Skeletal muscle cell (primary cell): Measurements from ENCODE around the gene GYPC.
A peak's percentile ranks its signal among the peaks of the same experiment; 100 is the strongest.

Source experiments
- DNase-seq: peaks from one replicate; pipeline ENCODE4 v3.0.0-alpha.2; 2010; ENCODE audit warnings: low read depth
- H3K4me3 ChIP-seq: 2 replicates; pipeline ENCODE4 v1.5.1; 2011; ENCODE audit warnings: low read depth, mild to moderate bottlenecking, control low read depth, low read length, moderate library complexity

GYPC gene

DNA sequence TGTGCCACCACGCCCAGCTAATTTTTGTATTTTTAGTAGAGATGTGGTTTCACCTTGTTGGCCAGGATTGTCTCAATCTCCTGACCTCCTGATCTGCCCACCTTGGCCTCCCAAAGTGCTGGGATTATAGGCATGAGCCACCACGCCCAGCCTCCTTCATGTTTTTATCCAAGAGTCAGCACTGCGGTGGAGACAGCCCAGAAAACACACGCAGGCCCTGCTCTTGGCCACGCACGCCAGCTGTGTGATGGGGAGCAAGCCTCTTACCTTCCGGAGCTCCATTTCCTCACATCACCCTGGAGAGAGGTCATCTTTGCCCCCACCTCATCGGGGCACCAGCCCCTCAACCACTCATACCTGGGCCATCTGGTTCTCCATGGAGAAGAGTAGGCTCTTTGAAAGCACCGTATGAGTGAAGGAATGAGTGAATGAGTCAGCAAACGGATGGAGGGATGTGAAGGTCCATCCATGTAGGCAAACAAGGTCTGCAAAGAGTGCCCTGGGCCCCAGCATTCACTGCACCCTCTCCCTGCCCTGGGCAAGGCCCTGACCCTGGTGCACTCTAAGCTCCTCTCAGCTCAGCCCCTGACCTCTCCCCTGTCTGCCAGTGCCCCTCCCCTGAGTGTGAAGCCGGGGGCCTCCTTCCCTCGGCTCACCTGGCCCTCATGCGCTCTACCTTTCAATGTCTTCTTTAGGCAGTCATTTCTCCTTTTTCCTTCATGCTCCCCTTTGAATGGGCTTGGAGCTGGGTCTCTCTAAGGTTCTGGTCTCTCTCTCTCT lies 7.4 kb downstream of the GYPC start:
- no peak for DNase-seq
- no peak overlapping the region for H3K4me3 ChIP-seq

- no peak for DNase-seq
- H3K4me3 ChIP-seq = no peak overlapping the region
Observed at GRCh38 chr2:126664234-126664633, 8.3 kb downstream of the GYPC start.

GRCh38 chr2:126664639-126665038 lies 8.7 kb downstream of the GYPC start:
- no peak overlapping the region for H3K4me3 ChIP-seq
- no peak for DNase-seq

DNA sequence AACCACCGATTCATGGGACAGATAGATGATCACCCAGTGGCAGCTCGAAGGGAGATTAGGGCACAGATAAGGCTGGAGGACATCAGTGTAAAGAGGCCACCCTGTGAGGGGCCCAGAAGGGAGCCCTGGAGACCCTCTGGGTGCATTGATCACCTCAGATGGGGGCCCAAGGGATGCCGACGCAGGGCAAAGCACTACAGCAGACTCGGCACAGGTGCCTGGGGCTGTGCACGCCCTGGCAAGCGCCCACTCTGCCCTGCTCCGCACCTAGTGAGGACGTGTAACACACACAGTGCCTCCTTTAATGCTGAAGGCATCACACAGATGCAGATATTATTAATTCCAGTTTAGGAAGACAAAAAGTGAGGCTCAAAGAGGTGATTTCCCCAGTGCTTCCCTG lies 9.5 kb downstream of the GYPC start:
- no peak overlapping the region for H3K4me3 ChIP-seq
- DNase-seq = no peak

DNA sequence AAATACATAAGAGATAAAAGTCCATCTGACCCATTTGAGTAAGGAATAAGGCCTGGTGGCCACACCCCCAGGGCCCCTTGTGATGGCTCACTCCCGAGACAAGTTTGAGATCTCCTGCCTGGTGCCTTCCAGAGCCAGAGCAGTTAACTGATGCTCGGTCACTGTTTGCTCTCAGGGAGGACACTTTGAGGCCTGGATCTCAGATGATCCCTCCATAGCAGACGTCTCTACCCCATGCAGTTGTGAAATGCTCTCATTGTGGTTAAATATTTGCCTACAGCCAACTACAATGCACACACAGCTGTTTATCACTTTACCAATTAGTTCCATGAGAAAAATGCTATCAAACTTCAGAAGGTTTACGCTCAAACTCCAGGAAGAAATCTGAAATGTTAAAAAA lies 12.3 kb downstream of the GYPC start:
- no peak for DNase-seq

DNA sequence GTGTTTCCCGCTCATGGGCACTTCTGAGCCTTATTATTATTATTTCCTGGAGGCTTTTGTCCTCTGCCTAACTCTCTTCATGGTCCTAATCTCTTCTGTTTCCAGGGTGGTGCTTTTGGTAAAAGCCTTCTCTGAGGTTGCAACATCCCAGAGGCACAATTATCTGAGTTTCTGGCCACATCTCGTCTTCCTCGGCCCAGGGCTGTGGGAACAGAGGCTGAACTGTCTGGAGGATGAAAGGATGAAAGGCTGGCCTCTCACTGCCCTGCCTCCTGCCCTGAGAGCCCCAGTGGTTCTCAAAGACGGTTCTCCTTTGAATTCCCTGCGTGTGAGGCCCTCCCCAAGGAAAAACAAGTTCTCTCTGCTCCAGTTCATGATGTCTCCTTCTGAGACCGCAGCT lies 13.8 kb downstream of the GYPC start:
- DNase-seq = no peak
- no peak overlapping the region for H3K4me3 ChIP-seq

More for the DNA sequence above, 12.3 kb downstream of the GYPC start:
- H3K4me3 ChIP-seq = no peak overlapping the region

DNA sequence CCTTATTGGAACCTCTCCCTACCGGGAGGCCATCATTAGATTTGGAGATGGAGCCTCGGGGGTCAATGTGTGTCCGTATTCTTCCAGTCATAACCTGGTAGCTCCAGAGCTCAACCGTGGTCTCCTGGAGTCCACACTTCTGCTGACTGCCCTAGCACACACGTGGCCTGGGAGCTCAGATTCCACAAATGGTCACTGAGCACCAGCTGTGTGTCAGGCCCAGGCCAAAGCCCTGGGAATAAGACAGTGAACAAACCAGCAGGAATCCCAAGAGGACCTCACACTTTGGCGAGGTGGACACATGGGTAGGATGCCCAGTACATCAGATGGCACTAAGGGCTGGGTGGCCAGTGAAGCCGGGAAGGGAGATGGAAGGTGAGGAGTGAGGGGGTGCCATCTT lies 15.5 kb downstream of the GYPC start:
- DNase-seq = no peak
- no peak overlapping the region for H3K4me3 ChIP-seq

DNA sequence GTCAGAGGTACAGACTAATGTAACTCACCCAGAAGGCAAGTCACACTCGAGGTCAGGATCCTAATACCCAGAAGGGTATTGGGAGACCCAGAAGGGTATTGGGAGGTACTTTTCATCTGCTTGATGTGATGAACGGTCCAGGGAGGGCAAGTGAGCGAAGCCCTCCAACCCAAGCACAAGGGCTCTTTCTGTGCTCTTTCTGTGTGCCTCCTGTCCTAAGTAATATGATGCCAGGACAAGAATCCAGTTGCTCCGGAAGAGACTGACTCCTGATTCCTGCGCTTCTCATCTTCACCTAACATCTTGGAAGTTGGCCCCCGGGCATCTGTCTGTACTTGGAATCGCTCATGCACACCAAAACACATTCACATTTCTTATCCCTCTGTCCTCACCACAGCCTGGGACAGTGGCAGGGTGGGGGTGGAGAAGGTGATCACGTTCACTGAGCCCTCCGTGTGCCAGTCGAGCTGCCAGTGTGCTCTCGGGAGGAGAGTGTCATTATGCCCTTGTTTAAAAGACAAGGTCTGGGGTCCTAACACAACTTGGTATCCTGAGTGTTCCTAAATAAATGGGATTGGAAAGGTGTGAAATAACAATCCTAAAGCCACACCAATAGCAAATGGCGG lies 17.1 kb downstream of the GYPC start:
- no peak for DNase-seq

DNA sequence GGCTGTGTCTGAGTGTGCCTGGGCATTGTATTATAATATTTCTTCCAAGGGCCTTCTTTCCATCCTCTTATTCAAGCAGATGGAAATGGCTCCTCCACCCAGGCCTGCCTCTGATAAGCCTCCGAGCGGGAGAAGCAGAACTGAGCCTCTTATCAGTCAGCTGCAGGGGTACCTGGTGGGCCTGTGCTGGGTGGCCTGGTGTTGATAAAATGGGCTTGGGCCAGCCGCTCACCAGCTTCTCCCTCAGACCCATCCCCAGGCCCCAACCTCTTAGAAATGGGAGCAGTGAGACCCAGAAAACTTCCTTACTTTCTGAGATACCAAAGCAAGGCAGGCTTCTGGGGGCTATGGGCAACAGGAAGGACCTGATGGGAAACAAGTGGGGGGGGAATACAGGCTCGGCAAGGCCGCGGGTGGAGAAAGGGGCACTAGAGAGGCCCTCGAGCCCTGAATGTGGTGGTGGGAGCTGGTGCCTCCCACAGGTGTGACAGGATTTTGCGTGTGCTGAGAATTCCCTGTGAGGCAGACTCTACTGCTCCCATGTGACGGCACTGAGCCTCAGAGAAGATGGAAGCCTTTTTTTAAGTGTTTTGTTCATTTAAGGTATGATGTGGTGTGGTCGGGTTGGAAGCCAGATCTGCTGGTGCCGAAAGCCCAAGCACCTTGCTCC lies 18.3 kb downstream of the GYPC start:
- H3K4me3 ChIP-seq = no peak overlapping the region
- DNase-seq = no peak

More for the DNA sequence above, 17.1 kb downstream of the GYPC start:
- H3K4me3 ChIP-seq = no peak overlapping the region

GRCh38 chr2:126675637-126676036 lies 19.7 kb downstream of the GYPC start:
- no peak overlapping the region for H3K4me3 ChIP-seq
- DNase-seq = no peak

DNA sequence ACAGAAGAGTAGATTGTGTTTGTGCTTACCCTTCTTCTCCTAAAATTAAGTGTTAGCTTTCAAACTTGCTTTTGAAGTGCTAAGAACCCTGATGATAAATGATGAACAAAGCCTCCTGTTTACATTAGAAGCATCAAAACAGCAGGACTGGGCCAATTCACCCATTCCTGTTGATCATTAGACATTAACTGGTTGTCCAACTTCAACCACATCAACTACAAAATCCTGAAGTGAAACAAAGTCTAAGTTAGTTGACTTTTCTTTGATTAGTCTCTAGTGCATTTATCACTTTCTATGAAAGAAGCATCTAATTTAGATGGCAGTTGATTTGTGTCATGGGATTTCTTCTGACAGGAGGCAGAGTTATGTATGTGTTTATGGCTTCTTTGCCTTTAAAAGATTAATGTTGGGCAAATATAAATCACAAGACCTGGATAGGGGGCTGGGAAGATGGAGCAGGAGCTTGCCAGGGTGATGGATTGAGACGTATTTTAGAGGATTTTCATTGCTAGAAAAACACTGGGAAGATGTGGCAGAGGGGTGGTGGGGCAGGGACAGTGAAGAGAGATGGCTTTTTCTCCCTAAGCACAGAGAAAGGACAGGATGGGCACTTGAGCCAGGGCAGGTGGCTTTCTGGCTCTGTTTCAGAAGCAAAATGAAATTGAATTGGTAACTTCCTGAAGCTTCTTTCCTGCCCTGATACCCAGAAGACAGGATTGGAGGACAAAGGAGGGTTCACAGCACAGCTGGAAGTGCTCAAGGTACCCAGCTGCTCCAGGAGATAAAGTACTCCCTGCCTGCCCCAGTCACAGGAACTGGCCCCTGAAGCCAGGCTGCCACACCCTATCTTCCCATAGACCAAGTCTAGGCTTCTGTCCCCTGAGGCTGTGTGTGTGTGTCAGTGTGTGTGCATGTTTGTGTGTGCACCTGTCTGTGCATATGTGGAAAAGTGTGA lies 20.5 kb downstream of the GYPC start:
- no peak for DNase-seq
- no peak overlapping the region for H3K4me3 ChIP-seq

DNA sequence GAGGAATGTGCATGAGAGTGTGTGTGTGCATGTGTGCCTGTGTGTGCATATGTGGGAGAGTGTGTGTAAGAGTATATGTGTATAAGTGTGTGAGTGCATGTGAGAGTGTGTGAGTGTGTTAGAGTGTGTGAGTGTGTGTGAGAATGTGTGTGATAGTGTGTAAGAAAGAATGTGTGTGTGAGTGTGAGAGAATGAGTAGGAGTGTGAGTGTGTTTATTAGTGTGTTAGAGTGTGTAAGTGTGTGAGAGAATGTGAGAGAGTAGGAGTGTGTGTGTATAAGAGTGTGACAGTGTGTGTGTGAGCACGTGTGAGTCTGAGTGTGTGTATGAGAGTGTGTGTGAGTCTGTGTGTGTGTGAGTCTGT lies 21.2 kb downstream of the GYPC start:
- no peak for DNase-seq
- H3K4me3 ChIP-seq = no peak overlapping the region

DNA sequence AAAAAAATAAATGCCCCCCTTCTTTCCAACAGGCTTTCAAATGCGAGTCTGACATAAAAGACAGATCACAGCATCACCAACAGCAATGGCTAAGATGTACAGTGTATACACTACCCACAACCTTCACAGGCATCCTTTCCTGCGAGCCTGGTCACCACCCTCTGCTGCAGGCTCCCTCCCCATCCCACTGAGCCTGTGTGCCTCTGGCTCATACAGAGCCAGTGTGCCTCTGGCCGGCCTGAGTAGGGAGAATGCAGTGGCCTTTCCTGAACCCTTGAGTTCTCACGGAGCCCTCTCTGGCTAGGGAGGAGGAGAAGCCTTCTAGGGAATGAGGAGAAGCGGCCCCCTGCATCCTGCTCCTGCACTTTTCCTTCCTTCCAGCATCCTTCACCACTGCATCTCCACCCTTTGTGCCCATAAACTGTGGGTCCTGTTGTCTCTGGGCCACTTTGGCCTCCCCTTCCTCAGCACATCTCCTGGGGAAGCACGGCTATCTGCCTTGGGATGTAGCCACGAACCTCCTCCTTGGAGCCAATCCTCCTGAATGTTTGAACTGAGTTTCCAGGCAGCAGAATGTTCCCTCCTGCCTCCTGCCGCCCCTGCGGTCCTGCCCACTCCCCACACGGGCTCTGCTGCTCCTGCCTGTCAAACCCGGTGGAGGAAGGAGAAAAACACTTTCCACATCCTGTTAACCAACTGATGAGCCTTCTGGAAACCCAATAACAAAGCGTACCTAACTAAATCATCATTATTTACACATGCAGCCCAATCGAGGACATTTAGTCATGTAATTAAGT lies 22.5 kb downstream of the GYPC start:
- no peak for DNase-seq
- no peak overlapping the region for H3K4me3 ChIP-seq

GRCh38 chr2:126679094-126679713 lies 23.2 kb downstream of the GYPC start:
- DNase-seq = no peak
- no peak overlapping the region for H3K4me3 ChIP-seq

GRCh38 chr2:126681505-126681904 lies 25.5 kb downstream of the GYPC start:
- H3K4me3 ChIP-seq = no peak overlapping the region
- no peak for DNase-seq

GRCh38 chr2:126685629-126686028 lies 29.7 kb downstream of the GYPC start:
- DNase-seq = no peak
- H3K4me3 ChIP-seq = no peak overlapping the region

DNA sequence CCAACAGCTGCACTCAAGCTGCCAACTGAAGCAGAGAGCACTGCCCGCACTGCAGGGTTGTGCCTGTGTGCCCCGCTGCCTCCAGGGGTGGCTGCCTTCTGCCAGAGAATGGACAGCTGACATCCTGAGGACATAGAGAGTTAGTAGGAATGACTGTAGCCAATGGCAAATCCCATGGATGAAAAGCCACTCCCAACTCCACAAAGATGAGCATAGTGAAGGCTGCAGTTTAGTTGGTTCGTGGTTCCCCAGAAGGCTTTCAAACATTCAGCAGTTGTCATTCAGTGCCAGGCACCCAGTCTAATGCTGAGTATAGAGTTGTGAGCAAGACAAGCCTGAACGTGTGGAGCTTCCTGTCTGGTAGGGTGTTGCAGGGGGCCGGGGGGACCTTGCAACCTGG lies 30.3 kb downstream of the GYPC start:
- no peak overlapping the region for H3K4me3 ChIP-seq
- no peak for DNase-seq

GRCh38 chr2:126686841-126687485 lies 31.0 kb downstream of the GYPC start:
- peak; percentile 15 for DNase-seq
- H3K4me3 ChIP-seq = no peak overlapping the region
